MM.1S (cell line): Measurements from ENCODE around the gene SEPTIN11.

ENCODE experiments used
- DNase-seq: peaks from one replicate; pipeline ENCODE4 v3.0.0-alpha.2; 2015
- H2AFZ ChIP-seq: fragments of 300-600 bp; sonication (generic); 2 replicates; pipeline ENCODE4 v1.6.0; 2016; ENCODE audit warnings: antibody characterized with exemption, low read length
- H3F3A ChIP-seq: fragments of 300-600 bp; sonication (generic); 2 replicates; pipeline ENCODE4 v1.6.1; 2016; ENCODE audit warnings: mild to moderate bottlenecking, antibody characterized with exemption, low read length, moderate library complexity, mixed read lengths; ENCODE audit not compliant: insufficient read depth
- H3K27ac ChIP-seq: fragments of 300-600 bp; sonication (generic); 2 replicates; pipeline ENCODE4 v1.5.1; 2016; ENCODE audit warnings: mild to moderate bottlenecking, low read length
- H3K27me3 ChIP-seq: fragments of 300-600 bp; sonication (generic); replicated peaks from 2 replicates; pipeline ENCODE4 v1.6.0; 2016; ENCODE audit warnings: low read length; ENCODE audit not compliant: insufficient read depth
- H3K36me3 ChIP-seq: fragments of 300-600 bp; sonication (generic); replicated peaks from 2 replicates; pipeline ENCODE4 v1.6.1; 2016; ENCODE audit warnings: mild to moderate bottlenecking, low read length, mixed read lengths; ENCODE audit not compliant: insufficient read depth
- H3K4me1 ChIP-seq: fragments of 300-600 bp; sonication (generic); 2 replicates; pipeline ENCODE4 v1.6.1; 2016; ENCODE audit warnings: low read length, mixed read lengths
- H3K4me2 ChIP-seq: fragments of 300-600 bp; sonication (generic); 2 replicates; pipeline ENCODE4 v1.6.0; 2016; ENCODE audit warnings: low read depth, low read length
- H3K4me3 ChIP-seq: fragments of 300-600 bp; sonication (generic); 2 replicates; pipeline ENCODE4 v1.5.1; 2016; ENCODE audit warnings: low read length, mixed read lengths
- H3K79me2 ChIP-seq: fragments of 300-600 bp; sonication (generic); 2 replicates; pipeline ENCODE4 v1.6.1; 2016; ENCODE audit warnings: mixed run types, low read length, mixed read lengths
- H3K9ac ChIP-seq: fragments of 300-600 bp; sonication (generic); 2 replicates; pipeline ENCODE4 v1.6.1; 2016; ENCODE audit warnings: low read length, mixed read lengths
- H3K9me2 ChIP-seq: fragments of 300-600 bp; sonication (generic); replicated peaks from 2 replicates; pipeline ENCODE4 v1.6.1; 2016; ENCODE audit warnings: mild to moderate bottlenecking, low read length, mixed read lengths; ENCODE audit not compliant: insufficient read depth
- H3K9me3 ChIP-seq: fragments of 300-600 bp; sonication (generic); replicated peaks from 2 replicates; pipeline ENCODE4 v1.6.1; 2016; ENCODE audit warnings: mild to moderate bottlenecking, low read length, mixed read lengths; ENCODE audit not compliant: insufficient read depth
- H4K20me1 ChIP-seq: fragments of 300-600 bp; sonication (generic); 2 replicates; pipeline ENCODE4 v1.6.1; 2016; ENCODE audit warnings: mild to moderate bottlenecking, low read length, moderate library complexity, mixed read lengths; ENCODE audit not compliant: insufficient read depth
- CTCF ChIP-seq: fragments of 300-600 bp; sonication (generic); IDR thresholded peaks from 2 replicates; pipeline ENCODE4 v1.5.1; 2016; ENCODE audit warnings: antibody characterized with exemption, low read length, mixed read lengths
- EZH2 ChIP-seq: fragments of 300-600 bp; sonication (generic); optimal IDR thresholded peaks from 2 replicates; pipeline ENCODE3; 2017; ENCODE audit warnings: low read depth, mild to moderate bottlenecking, antibody characterized with exemption, low read length, mixed read lengths
- EZH2phosphoT487 ChIP-seq: fragments of 300-600 bp; sonication (generic); IDR thresholded peaks from 2 replicates; pipeline ENCODE4 v1.6.1; 2018; ENCODE audit warnings: antibody characterized with exemption, low read length

The SEPTIN11 gene

GRCh38 chr4:76923619-76924357 is 25.8 kb upstream of the SEPTIN11 start:
- no peak overlapping the region for H2AFZ ChIP-seq
- no peak overlapping the region for H3K9ac ChIP-seq
- no peak overlapping the region for H3K27ac ChIP-seq
- TF ChIP-seq EZH2phosphoT487: no peak
- TF ChIP-seq EZH2: no peak
- TF ChIP-seq CTCF: no peak
- H3F3A ChIP-seq: no peaks in the 10 kb centered on the region
- no peaks in the 10 kb centered on the region for H3K9me3 ChIP-seq
- DNase-seq: no peak
- no peaks in the 10 kb centered on the region for H3K9me2 ChIP-seq
- no peaks in the 10 kb centered on the region for H3K4me1 ChIP-seq
- no peaks in the 10 kb centered on the region for H4K20me1 ChIP-seq
- H3K27me3 ChIP-seq: no peaks in the 10 kb centered on the region
- H3K4me3 ChIP-seq: no peak overlapping the region
- no peaks in the 10 kb centered on the region for H3K36me3 ChIP-seq
- no peak overlapping the region for H3K4me2 ChIP-seq
- H3K79me2 ChIP-seq: no peaks in the 10 kb centered on the region

GRCh38 chr4:76926841-76927240 is 22.7 kb upstream of the SEPTIN11 start:
- Histone ChIP-seq H3K79me2 (no peaks in the 10 kb centered on the region), H3K4me3 (no peak overlapping the region), H3K36me3 (no peaks in the 10 kb centered on the region), H3K27ac (no peak overlapping the region), H3K4me2 (no peak overlapping the region), H3K9ac (no peak overlapping the region), H3K9me3 (no peaks in the 10 kb centered on the region), H3K27me3 (no peaks in the 10 kb centered on the region), H3K9me2 (no peaks in the 10 kb centered on the region), H4K20me1 (no peaks in the 10 kb centered on the region), H3F3A (no peaks in the 10 kb centered on the region), H3K4me1 (no peaks in the 10 kb centered on the region), H2AFZ (no peak overlapping the region)
- TF ChIP-seq CTCF: no peak
- no peak for TF ChIP-seq EZH2
- TF ChIP-seq EZH2phosphoT487: no peak
- DNase-seq: no peak

- Histone ChIP-seq H3K27me3 (no peaks in the 10 kb centered on the region), H3K9me3 (no peaks in the 10 kb centered on the region), H3K79me2 (no peaks in the 10 kb centered on the region), H3K27ac (no peak overlapping the region), H3K4me2 (no peak overlapping the region), H3K9ac (no peak overlapping the region), H3K36me3 (no peaks in the 10 kb centered on the region), H2AFZ (no peak overlapping the region), H3K4me3 (no peak overlapping the region), H3K4me1 (no peaks in the 10 kb centered on the region), H3K9me2 (no peaks in the 10 kb centered on the region), H3F3A (no peaks in the 10 kb centered on the region), H4K20me1 (no peaks in the 10 kb centered on the region)
- no peak for DNase-seq
- TF ChIP-seq CTCF: no peak
- TF ChIP-seq EZH2phosphoT487: no peak
- no peak for TF ChIP-seq EZH2
Measured at GRCh38 chr4:76930685-76931084, 18.9 kb upstream of the SEPTIN11 start.
